Adrenal gland (tissue), 5 donors: ENCODE results near the gene ICA1.

Source experiments
- CTCF ChIP-seq, 6 experiments: fragments of 450-650 bp in 4 of 6; fragments of 200-600 bp in 2 of 6; sonication (generic) in 1 of 6; IDR thresholded peaks; 1 replicate in 5 of 6; 2 replicates in 1 of 6; pipeline versions ENCODE4 v1.5.1 to v1.8.0; 2016 to 2021; ENCODE audit warnings: antibody characterized with exemption in 6 of 6, mild to moderate bottlenecking in 2 of 6, moderate library complexity in 1 of 6
- POLR2A ChIP-seq, 2 donors: fragments of 450-650 bp; IDR thresholded peaks; one replicate each; pipeline ENCODE4 v1.6.1; 2017; ENCODE audit warnings: antibody characterized with exemption in 2 of 2, mild to moderate bottlenecking in 2 of 2, moderate library complexity in 1 of 2
- donor health status: DM: no; HTN: no; CAD: no.

DNA sequence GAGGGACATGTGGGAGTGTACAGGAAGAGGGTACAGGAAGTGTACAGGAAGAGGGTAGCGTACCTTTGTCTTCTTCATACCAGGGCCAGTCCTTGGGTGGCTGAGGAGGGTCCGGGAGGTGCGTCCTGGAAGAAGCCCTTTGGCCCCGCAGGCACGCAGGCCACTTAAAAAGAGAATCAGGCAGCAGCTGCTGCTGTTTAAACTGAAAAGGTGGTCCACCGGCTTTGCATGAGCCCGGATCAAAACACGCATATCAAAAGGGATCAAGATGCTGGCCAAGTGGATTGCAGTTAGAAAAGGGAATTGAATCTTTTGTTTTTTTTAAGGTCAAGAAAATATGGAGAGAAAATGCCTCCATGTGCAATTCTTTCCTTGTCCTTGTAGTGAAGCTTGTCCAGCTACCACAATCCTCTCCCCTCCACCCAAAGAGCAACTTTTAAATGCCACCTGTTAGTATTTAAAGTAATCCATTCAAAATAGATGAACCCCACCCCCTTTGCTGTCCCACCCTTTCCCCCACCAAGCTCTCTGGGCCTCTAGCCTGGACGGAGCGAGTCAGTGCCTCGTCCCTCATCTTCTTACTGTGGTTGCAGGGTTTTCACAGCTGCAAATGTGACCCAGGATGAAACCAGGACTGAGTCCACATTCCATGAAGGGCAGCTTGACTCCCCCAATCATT is 150.5 kb downstream of the ICA1 start:
- TF ChIP-seq CTCF (IDR thresholded peaks at IDR 0.05) (no peak), POLR2A (IDR thresholded peaks at IDR 0.05) (no peak)
